Kidney (tissue), 14 donors: ENCODE results near the gene FHOD3. TPM values are rescaled to one million over a fixed set of nuclear protein-coding genes. Genes with fewer than 3 reads are reported as not detected.

Experiments
- DNase-seq, 5 donors: peaks; one replicate each; pipeline ENCODE4 v3.0.0-alpha.2; 2013 to 2020
- FAIRE-seq: peaks from 2 replicates; lab custom pipeline; 2012; peaks lifted over from hg19 to GRCh38; lab: Jason Lieb, UNC
- H3K27ac ChIP-seq, 2 donors: one replicate each; pipeline ENCODE4 v1.7.0; 2013; ENCODE audit warnings: low read depth in 2 of 2, low read length in 2 of 2, inconsistent platforms in 1 of 2
- H3K27me3 ChIP-seq: one replicate; pipeline ENCODE4 v1.7.1; 2013; ENCODE audit warnings: low read length, inconsistent platforms; ENCODE audit not compliant: control insufficient read depth, insufficient read depth
- H3K36me3 ChIP-seq, 3 donors: one replicate each; pipeline versions ENCODE4 v1.7.0 to v1.7.1; 2013; ENCODE audit warnings: low read length in 3 of 3, control low read depth in 1 of 3, inconsistent platforms in 1 of 3; ENCODE audit not compliant: insufficient read depth in 3 of 3, control insufficient read depth in 2 of 3
- H3K4me1 ChIP-seq, 3 donors: one replicate each; pipeline versions ENCODE4 v1.7.0 to v1.7.1; 2013; ENCODE audit warnings: low read length in 3 of 3, inconsistent platforms in 1 of 3, low read depth in 1 of 3; ENCODE audit not compliant: control insufficient read depth in 2 of 3, insufficient read depth in 2 of 3
- H3K4me3 ChIP-seq, 3 donors: one replicate each; pipeline versions ENCODE4 v1.7.0 to v1.8.1; 2013; ENCODE audit warnings: low read length in 3 of 3, control low read depth in 1 of 3, inconsistent platforms in 1 of 3
- H3K9ac ChIP-seq, 3 donors: one replicate each; pipeline versions ENCODE4 v1.7.0 to v1.7.1; 2013; ENCODE audit warnings: low read length in 3 of 3, control low read depth in 1 of 3, inconsistent platforms in 1 of 3
- H3K9me3 ChIP-seq, 3 donors: one replicate each; pipeline versions ENCODE4 v1.7.0 to v1.7.1; 2013; ENCODE audit warnings: low read length in 3 of 3, control low read depth in 1 of 3, inconsistent platforms in 1 of 3; ENCODE audit not compliant: control insufficient read depth in 2 of 3, insufficient read depth in 1 of 3
- intact Hi-C: fragments of 100-400 bp; cut with DNase I; formaldehyde crosslinking; loops from one replicate; pipeline ENCODE4 v1.11.1; 2022
- polyA plus RNA-seq: library from polyadenylated mRNA; stranded (reverse); fragments of 350-450 nt; fragmentation: Illumina TruSeq; extraction: RNeasy Lipid Tissue Mini Kit (QIAGEN cat#74804); gene quantifications from one replicate; pipeline ENCODE4 v1.2.3, GENCODE V29; 2014; ENCODE audit warnings: low read depth, low replicate concordance; ENCODE audit not compliant: insufficient read depth
- total RNA-seq: library from RNA; stranded (reverse); fragmentation: NEBNext Ultra II Directional; extraction: Animal tissue kit (Norgen Biotek cat#: 25700); gene quantifications from one replicate; pipeline ENCODE4 v1.2.1, GENCODE V29; 2021
- TF ChIP-seq, protein P1 (sequence below): IDR thresholded peaks from 3 replicates; pipeline ENCODE4 v1.5.1; 2012; ENCODE audit warnings: mild to moderate bottlenecking, moderate library complexity, borderline replicate concordance; ENCODE audit not compliant: insufficient read depth; ENCODE audit errors: extremely low read depth
- donor health status: control.
- donor health status: control.
- donor health status: control.
- donor health status: control.
- donor health status: control.
- donor health status: DM: yes; HTN: yes; CAD: no.
- donor health status: Normal renal cell carcinoma (clear cell type).

The FHOD3 gene
- total and polyA plus RNA-seq, 2 donors from 2014 or later, result 21.5 to 28.0 TPM

DNA sequence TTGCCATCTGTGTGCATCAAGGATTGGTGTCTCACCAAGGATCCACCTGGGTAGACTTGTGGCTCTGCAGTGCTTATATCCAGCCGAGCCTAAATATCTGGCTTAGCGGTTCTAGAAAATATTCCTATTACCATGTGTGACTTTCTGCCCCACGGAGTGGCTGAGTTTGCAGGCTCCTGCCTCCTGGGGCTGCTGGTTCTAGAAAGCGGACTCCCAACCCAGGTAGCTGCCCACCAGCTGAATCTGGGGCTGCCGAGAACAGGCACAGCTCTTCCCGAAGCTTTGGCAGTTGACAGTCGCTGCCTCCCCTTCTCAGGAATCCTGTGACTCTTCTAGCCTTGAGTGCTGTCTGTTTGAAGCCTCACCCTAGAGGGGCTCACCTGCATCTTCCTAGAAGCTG is 426.7 kb downstream of the FHOD3 start:
- no peak overlapping the region for H3K4me3 ChIP-seq
- no peak for FAIRE-seq

DNA sequence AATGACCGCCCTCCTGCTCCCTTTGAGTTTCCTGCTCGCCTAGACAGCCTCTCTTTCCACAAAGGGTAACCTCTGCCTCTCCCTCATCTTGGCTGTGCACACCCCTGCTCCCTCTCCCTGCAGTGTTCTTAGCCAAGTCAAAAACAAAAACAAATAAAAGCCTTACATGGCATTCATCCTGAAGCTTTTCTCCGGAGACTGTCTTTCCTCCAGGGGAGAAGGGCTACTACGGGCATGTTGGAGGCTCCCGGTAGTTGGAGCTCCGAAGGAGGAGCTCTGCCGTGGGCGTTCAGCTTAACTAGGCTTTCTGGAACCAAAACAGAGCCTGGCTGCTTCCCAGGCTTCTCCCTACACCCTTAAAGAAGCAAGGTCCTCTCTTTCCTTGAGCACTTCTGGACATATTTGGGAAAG is 427.1 kb downstream of the FHOD3 start:
- no peak overlapping the region for H3K4me3 ChIP-seq
- FAIRE-seq, result no peak
- no peaks in the 10 kb centered on the region for H3K4me1 ChIP-seq

More for the DNA sequence above, 426.7 kb downstream of the FHOD3 start:
- Histone ChIP-seq H3K27me3 (no peaks in the 10 kb centered on the region), H3K4me1 (no peaks in the 10 kb centered on the region), H3K9ac (no peak overlapping the region), H3K9me3 (no peaks in the 10 kb centered on the region), H3K36me3 (no peaks in the 10 kb centered on the region), H3K27ac (no peak overlapping the region)
- no peak for DNase-seq
- TF ChIP-seq, protein P1, sequence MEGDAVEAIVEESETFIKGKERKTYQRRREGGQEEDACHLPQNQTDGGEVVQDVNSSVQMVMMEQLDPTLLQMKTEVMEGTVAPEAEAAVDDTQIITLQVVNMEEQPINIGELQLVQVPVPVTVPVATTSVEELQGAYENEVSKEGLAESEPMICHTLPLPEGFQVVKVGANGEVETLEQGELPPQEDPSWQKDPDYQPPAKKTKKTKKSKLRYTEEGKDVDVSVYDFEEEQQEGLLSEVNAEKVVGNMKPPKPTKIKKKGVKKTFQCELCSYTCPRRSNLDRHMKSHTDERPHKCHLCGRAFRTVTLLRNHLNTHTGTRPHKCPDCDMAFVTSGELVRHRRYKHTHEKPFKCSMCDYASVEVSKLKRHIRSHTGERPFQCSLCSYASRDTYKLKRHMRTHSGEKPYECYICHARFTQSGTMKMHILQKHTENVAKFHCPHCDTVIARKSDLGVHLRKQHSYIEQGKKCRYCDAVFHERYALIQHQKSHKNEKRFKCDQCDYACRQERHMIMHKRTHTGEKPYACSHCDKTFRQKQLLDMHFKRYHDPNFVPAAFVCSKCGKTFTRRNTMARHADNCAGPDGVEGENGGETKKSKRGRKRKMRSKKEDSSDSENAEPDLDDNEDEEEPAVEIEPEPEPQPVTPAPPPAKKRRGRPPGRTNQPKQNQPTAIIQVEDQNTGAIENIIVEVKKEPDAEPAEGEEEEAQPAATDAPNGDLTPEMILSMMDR, result no peak
- intact Hi-C loops, result no loop called here

DNA sequence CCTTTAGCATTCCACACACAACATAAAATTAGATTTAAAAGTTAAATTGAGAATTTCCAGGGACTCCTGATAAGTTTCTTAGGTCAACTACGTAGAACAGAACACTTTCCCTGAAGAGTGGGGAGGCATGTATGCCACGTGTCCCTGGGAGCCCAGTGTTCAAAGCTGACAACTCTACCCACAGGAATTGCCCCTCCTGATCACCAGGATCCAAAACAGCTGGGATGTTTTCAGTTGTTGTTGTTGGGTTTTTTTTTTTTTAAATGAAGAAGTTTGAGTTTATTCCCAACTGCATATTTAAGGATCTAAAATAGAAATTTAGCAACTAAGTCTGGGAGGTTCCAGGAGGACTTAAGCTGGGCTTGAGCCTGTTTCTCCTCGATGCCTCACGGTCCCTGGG is 430.8 kb downstream of the FHOD3 start:
- no peak overlapping the region for H3K9ac ChIP-seq
- FAIRE-seq (no peak), DNase-seq (no peak)
- peaks cover 0 to 24% (median 6%) of the 10 kb centered on the region in 3 donors for H3K36me3 ChIP-seq
- no peaks in the 10 kb centered on the region for H3K27me3 ChIP-seq
- no peaks in the 10 kb centered on the region for H3K4me1 ChIP-seq
- H3K4me3 ChIP-seq, result no peak overlapping the region
- intact Hi-C loops, result no loop called here
- no peak overlapping the region for H3K27ac ChIP-seq
- peaks cover 0 to 4% (median 0%) of the 10 kb centered on the region in 3 donors for H3K9me3 ChIP-seq
- TF ChIP-seq, protein P1, result no peak

More for the DNA sequence above, 427.1 kb downstream of the FHOD3 start:
- intact Hi-C loops, result no loop called here
- Histone ChIP-seq H3K9ac (no peak overlapping the region), H3K27ac (no peak overlapping the region), H3K36me3 (no peaks in the 10 kb centered on the region), H3K27me3 (no peaks in the 10 kb centered on the region), H3K9me3 (no peaks in the 10 kb centered on the region)
- DNase-seq, result no peak
- TF ChIP-seq, protein P1, result no peak

DNA sequence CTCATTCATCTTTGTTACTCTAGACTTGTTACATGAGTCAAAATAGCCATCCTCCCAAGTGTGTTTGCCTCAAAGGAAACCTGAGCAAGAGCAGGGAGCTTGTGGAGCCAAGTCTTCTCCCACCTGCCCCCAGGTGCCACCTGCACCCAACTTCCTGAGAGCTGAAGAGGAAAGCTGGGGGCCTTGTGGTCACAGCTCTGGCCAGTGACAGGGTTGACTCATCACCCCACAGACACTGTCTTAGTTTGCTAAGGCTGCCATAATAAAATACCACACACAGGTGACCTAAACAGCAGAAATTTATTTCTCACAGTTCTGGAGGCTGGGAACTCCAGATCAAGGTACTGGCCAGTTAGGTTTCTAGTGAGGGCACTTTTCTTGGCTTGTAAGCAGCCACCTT is 431.7 kb downstream of the FHOD3 start:
- Histone ChIP-seq H3K27me3 (no peaks in the 10 kb centered on the region), H3K4me3 (no peak overlapping the region), H3K36me3 (peaks cover 0 to 26% (median 6%) of the 10 kb centered on the region in 3 donors), H3K9me3 (peaks cover 0 to 4% (median 0%) of the 10 kb centered on the region in 3 donors), H3K27ac (no peak overlapping the region), H3K9ac (no peak overlapping the region), H3K4me1 (no peaks in the 10 kb centered on the region)
- no peak for FAIRE-seq
- DNase-seq, result no peak
- TF ChIP-seq, protein P1, result no peak
- intact Hi-C loops, result no loop called here
